ENCODE results near the gene CALHM4.
A peak's percentile ranks its signal among the peaks of the same experiment; 100 is the strongest.

The CALHM4 gene, protein sequence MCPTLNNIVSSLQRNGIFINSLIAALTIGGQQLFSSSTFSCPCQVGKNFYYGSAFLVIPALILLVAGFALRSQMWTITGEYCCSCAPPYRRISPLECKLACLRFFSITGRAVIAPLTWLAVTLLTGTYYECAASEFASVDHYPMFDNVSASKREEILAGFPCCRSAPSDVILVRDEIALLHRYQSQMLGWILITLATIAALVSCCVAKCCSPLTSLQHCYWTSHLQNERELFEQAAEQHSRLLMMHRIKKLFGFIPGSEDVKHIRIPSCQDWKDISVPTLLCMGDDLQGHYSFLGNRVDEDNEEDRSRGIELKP

DNA sequence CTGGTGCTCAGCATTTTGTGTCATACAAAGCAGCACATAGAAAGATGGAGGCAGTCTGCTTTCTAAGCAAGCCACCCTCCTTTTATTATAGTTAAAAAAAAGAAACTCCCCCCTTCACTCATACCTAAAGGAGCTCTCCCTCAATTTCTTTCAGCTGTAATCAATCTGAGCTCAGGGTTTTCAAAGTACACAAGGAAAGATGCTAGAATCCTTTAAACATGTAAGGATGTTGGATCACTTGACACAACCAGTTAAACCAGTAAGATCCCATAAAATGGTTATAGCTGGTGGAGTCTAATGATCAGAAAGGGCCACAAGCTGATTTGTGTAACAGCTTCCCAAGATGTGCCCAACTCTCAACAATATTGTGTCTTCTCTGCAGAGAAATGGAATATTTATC, at the start of gene CALHM4:
CALHM4 (plus strand) TSS at position 301 of the 400 bp plus-strand sequence; CDS start at position 344, 43 bp downstream.
- DNase-seq, result no peak

DNA sequence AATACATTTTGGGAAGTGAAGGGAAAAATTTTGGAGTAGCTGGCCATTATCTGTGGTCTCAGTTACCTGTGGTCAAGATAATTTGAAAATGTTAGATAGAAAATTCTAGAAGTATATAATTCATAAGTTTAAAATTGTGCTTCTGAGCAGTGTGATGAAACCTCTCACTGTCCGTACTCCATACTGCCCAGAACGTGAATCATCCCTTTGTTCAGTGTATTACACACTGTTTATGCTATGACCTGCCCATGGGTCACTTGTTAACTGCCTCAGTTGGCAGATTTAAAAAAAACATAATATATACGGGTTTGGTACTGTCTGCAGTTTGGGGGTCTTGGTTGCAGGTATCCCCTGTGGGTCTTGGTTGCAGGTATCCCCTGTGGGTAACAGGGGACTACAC, 46.2 kb upstream of the CALHM4 start:
- no peak for DNase-seq

DNA sequence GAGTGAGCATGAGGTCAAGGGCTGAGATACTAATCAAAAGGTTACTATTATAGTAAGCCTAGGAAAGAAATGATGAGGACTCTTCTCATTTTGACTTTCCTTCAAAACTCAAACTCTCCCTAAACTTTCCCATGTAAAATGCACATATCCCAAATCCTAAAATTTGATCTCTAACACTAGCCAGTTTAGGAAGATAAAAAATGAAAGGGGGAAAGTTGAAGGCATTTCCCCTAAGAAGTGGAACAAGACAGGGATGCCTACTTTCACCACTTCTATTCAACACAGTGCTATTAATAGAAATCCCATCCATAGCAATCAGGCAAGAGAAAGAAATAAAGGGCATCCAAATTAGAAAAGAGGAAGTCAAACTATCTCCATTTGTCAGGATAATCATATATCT, 45.0 kb upstream of the CALHM4 start:
- no peak for DNase-seq

DNA sequence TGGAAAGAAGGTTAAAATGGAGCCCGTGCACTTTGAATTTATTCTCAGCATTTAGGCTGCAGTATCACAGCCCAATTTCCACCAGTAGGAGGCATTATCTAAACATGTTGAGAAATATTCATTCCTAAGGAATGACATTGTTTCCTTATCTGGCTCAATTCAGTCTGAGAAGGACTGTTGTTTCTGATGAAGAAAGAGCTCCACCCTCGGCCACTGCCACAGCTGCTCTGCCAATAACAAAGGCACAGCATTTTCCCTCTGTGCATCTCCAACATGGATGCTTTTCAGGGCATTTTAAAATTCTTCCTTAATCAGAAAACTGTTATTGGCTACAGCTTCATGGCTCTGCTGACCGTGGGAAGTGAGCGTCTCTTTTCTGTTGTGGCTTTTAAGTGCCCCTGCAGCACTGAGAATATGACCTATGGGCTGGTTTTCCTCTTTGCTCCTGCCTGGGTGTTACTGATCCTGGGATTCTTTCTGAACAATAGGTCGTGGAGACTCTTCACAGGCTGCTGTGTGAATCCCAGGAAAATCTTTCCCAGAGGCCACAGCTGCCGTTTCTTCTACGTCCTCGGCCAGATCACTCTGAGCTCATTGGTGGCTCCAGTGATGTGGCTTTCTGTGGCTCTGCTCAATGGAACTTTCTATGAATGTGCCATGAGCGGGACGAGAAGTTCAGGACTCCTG, 42.0 kb upstream of the CALHM4 start, which contains the start of gene CALHM5:
CALHM5 (plus strand) TSS at position 216 of the 687 bp plus-strand sequence; CDS start at position 274, 58 bp downstream.
- DNase-seq, result no peak

DNA sequence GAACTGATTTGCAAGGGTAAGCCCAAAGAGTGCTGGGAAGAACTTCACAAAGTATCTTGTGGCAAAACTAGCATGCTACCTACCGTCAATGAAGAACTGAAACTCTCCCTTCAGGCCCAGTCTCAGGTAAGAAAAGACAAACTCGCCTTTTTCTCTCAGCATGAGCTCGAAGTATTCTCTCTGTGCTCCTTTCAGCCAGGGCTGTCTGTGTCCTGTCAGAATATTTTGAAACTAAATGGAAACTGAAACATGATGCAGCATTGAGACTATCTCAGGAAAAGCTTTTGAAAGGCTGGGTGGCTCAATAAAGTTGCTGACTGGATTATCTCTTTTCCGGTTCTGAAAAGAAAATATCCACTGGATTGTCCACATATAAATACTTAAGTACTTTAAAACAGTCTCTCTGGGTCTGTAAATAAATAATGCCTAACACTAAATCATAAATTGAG, 41.4 kb upstream of the CALHM4 start:
- DNase-seq, result no peak

DNA sequence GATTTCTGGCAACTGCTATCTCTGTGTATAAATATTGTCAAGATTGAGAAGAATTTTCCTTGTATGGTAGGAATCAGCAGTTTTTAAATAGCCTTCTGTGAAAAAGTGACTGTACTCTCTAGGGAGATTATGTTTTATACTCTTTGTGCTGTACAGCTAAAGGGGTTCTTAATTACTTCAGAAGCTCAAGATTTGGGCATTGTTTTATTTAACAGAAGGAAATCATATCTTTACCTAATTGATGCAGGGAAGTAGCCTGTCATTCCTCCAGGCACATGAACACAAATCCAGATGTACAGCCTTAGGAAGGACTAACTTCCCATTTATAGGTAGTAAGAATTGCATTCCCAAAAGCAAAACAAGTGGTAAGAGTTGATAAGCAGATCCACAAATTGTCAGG, 40.8 kb upstream of the CALHM4 start:
- DNase-seq, result no peak

DNA sequence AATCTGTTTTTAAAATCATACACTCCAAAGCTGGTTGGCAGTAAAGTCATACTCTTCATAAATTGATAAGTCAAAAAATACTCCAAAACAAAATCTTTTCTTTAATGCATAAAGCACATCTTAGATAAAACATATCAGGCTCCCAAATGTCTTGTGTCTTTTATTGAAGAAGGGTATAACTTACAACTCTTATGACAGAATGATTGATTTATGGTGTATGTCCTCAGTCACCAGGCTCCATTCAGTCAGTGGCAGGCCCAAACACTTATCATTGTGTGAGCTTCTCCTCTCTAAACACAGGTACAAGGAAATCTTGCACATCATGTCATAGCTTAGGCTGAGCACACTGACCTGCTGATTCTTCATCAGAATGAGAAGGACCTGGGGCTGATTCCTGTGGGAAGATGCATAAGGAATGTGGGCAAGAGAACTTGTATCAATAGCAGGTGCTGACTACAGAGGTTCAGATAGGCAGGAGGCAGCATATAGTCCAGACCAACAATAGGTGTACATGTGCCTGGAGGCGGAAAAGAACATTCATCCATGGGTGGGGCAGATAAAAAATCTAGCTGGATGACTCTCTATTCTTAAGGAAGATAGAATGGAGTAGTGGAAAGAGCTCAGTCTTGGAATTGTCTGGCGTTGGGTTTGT, 40.2 kb upstream of the CALHM4 start:
- no peak for DNase-seq

DNA sequence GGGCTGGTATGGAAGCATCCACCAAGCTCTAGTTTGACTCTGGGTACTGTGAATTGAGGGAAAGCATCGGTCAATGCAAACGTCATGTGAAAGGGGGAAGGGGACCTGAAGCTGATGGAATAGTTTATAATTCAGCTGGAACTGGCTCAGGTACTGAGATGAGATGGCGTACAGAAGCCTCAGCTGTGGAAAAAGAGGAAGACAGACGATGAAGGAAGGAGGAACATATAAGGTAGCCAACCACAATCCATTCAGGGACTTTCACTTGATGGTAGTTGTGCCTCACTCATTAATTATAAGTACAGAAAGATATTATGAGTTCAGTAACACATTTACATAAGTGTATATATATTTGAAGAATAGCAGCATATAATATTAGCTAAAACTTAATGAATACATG, 39.4 kb upstream of the CALHM4 start:
- no peak for DNase-seq

DNA sequence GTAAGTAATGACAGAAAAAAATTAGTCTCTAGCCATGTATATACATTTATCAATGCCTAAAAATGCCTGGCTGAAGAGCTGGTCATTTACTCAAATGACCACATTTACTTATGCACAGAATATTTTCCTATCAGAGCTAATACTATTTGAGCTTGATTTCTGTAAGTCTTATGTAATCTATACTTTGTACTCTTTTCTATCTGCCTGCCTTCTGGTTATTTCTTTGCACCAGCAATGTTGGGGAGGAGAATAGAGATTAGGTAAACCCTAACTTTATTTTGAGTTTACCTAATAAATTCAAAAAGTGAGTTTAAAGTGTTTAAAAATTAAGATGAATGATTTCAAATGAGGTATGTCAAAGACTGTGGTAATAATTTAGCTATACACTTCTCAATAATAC, 38.4 kb upstream of the CALHM4 start:
- DNase-seq, result no peak

DNA sequence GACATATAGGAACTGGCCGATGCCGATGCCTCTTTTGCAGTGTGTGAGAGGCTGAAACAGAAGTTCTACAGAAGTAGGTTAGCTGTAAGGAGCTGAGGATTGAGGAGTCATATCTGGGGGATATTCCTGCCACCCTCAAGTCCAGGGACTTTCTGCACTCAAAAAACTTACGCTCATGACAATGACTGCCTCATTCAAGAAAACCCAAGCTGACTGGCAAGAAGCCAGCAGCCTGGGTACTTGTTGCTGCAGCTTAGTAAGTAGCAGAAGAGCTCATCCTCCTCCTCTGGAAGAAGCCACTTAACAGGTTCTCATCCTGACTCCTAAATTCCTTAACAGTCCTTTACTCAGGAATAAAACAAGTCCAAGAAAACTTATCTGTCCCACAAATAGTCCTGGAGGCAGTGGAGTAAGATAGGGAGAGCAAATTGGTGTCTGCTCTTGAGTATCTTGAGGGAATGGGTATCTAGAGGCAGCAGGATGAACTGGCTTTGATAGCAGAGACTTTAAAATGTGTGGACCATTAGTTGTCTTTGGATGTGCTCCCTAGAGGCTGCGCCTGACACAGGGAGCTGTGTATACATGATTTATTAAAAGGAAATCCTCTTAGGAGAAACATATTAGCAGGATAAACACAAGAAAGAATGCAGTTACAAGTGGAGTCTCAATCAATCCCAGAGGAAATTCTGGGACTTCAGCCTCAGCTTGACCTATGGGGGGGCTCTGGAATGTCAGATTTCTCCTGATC, 34.8 kb upstream of the CALHM4 start:
- DNase-seq, result no peak

DNA sequence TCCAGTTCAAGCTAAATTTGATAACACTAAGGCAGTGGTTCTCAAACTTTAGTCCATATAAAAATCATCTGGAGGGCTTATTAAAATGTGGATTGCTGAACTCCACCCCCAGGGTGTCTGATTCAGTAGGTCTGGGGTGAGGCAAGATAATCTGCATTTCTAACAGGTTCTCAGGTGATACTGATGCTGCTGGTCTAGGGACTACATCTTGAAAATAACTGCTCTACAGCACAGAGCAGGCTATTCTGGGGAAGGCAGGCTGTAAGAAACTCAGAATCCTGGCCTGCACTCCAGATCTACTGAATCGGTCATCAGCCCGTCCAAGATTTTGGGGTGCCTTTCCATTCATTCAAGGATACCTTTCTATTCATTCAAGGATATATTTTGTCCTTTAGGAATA, 30.7 kb upstream of the CALHM4 start:
- no peak for DNase-seq

DNA sequence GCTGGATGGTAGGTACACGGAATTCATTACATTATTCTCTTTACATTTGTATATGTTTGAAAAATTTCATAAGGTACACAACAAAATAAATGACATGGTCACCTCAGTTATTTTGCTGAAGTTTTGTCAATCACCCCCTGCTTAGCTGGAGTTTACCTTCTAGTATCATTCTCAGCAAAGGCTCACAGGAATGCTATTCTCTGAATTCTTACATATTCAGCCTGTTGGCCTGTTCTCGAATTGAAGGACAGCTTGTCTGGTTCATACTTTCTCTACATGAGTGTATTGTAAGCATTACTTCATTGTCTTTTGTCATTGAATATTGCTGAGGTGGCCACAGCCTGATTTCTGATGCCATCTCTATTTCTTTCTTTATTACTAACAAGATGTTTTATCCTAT, 29.3 kb upstream of the CALHM4 start:
- DNase-seq, result no peak

DNA sequence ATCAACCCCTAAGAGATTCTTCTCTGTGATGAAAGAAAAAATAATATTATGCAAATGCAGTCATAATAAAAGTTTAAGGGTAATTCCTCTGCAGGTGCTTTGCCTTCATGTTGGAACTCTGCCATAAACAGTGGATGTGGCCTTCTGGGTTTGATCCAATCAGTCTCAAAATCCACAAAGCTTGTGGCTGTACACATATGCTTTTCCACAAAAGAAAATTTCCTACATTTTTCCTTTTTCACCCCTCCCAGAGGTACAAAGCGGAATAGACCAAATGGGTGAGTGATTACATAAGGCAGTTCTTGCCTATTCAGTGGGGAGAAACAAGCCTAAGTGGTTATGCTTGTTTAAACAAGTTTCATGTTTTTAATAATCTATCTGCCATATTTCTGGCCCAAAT, 25.4 kb upstream of the CALHM4 start:
- DNase-seq, result no peak

DNA sequence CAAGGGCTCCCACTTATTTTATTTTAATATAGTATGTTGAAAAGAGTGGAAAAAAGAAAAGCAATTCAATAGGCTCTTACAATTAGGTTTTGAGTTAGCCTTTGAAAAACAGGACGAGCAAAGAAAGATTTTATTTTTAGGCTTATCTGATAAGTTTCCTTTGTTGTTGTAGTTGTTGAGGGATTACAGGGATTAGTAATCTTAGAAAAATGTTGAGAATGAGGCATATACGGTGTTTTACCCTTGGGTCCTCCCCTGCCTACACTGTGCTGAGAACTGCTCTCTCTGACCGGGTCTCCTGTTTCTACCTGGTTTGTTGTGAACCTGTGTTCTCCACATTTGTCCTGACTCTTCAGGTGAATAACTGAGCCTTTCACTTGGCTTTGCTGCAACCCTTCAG, 24.8 kb upstream of the CALHM4 start:
- no peak for DNase-seq

DNA sequence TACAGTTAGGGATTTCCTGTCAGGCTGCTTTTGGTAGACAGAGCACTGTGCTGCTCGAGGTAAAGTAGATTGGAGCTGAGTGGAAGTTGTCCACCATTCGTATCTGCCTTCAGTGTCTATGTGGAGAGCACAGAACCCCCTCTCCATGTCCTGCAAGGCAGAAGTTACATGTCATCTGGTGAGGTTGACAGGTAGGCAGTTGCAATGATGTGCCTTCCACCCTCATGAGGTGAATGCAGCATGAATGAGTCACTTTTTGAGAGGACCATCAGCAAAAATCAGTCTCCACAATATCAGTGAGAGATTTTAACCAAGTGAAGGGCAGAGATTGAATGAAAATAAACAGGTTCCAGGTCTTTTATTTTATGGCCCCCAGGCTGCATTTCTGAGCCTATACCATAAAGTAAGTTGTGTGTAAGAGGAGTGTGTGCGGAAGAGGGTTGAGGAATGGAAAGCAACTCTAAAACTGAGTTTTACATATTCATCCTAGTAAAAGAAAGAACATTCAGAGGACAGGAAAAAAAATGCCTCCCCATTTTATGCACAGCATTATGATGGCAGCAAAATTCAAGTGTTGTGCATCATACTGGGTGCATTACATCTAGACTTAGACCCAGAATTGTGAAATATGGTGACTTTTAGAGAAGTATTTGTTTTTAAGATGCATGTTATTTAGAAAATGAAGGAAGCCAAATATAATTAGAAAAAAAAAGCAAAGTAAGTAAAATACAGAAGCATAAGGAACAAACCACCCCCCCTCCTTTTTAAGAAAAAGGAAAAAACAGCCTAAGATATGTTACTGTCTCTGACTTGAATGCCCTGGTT, 23.9 kb upstream of the CALHM4 start:
- DNase-seq, result no peak

DNA sequence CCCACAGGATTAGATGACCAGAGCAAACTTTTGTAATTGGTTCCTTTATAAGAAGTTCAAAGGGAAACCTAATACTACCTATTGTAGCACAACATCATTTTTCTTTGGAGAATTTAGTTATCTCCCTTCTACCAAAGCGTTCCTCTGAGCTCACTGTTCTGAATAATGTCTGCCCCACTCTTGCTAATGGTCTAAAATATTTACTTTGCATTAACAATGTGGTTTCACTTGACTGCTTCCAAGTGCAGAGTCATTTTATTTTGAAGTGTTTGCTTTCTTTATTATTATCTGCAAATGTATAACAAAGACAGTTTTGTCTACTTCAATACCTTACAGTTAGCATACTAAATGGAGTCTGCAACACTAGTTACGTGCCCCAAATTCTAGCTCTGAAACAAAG, 23.1 kb upstream of the CALHM4 start:
- peak; percentile 80 for DNase-seq

DNA sequence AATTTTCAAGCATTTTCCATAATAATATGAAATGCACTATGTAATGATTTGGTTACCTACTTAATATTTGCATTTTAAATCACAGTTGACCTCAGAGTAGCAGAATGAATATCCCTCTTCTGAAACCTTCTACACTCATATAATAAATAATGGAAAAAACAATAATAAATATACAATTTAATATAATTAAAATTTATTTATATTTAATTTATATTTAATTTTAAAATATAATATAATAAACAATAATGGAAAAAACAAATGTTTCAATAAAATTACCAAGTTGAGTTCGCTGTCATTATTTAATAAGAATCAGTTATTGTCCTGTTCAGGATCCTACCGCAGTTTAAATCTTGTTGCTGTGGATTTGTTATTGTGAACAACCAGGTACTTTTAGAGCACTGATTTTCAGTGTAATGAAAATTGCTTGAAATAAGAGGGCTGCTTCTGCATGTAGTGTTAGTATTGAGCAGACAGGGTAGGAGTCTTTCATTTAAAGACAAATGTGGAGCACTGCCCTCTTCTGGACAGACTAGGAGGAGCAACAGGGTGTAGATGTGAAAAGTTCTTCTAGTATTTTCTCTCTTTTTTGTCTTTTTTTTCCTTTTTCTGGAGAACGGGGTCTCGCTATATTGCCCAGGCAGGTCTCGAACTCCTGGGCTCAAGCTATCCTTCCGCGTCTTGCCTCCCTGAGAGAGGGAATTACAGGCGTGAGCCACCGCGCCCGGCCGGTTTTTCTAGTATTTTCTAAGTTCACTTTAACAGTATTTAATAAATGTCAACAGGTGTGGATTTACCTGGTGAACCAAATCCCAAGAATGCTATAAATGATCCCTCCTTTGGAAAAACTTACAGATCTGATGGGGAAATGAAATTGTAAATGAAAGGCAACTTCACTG, 21.6 kb upstream of the CALHM4 start:
- DNase-seq, result peak; percentile 47

DNA sequence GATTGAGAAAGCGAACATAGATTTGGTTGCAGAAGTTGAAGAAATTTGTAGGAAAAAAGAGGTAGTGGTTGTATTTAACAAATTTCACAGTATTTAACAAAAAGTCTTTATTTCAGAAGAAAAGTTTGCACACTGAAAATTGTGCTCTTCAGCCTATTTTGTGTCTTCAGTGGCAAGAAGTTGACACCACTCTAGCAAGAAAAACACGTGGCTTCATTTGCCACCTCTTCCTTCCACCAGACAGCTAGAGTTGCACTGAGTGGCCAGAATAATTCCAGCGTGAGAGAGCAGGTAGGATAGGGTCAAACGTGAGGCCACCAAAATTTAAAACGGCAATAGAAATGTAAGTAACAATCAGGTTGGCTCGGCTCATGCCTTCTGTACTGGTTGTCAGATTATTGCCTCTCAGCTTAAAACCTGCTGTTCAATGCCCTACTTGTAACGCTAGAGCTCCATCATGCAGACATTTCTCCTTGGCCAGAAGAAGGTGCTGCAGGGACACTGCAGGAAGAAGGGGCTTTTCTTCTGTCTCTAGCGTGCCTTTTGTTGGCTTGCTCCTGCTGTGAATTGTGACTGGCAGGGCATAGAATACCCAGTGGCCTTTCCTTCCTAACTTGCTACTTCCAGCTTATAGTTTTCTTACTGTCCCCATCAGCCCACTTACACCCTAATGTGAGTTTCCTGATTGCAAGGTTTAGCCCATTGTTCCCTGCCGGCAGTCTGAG, 20.2 kb upstream of the CALHM4 start:
- no peak for DNase-seq

DNA sequence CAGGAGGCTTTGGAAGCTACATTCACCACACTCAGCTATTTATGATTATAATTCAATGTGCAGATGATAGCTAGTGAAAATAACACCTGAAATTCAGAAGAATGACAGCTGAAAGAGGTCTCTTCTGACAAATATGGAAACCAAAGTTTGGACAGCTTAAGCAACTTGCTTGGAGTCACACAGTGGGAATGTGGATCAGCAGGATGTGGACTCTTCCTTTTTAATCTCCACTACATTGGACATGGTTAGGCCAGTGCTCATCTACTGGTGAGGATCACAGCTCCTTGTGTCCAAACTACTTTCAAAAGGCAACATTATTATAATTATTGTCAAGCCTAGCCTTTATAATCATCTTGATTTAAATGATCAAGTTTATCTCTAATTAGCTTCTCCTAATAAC, 18.4 kb upstream of the CALHM4 start:
- no peak for DNase-seq

DNA sequence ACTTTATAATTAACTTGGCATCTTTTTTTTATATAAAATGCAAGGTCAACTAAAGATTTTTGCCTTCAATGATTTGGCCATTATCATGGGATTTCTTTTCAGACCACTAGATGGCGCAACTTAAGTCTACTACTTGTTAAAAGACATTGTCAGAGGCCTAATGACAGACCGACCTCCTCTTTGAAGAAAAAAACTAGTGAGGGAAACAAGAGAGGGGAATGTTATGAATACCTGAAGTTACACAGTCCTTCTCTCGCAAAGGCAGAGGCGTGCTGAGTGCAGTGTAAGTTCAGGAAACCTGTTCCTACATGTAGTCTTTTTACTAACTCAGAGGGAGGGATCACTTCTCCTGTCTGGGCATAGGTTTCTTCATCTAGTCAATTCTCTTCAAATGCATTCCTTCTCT, 17.3 kb upstream of the CALHM4 start:
- DNase-seq, result peak; percentile 55

DNA sequence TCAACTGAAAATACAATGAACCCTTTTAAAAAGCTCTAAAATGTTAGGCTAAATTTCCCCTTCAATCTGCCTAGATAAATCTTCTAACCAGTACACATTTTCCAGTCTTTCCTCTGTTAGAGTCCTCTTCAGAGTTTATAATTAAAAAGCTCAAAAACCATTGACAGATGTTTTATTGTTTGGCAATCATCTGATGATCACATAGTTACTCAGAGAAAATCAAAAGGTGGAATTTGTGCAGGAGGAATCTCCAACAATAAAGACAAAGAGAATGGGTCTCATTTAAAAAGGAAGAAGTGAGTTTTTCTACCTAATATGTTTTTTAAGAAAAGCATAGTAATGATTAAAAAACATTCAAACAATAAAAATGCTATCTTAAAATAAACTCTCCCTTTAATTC, 11.1 kb upstream of the CALHM4 start:
- DNase-seq, result no peak
